HG03103 (cell line): ENCODE results near the gene NLRP3.
"Not testable (repeated sequence)": the region's sequence is repeated elsewhere in the genome, so short reads cannot be mapped to it uniquely, and the experiment has no call there.

Experiments used
- ATAC-seq: cut with Tn5 transposase; IDR thresholded peaks from one replicate; pipeline ENCODE4 v1.9.1; 2021; ENCODE audit warnings: low read depth; ENCODE audit not compliant: unreplicated experiment

Gene NLRP3

GRCh38 chr1:247415423-247416361, at the start of gene NLRP3:
Gene NLRP3, plus strand, starts transcription at chr1:247416173. Its CDS starts 2,628 bp downstream, at chr1:247418801.
- no peak for ATAC-seq

DNA sequence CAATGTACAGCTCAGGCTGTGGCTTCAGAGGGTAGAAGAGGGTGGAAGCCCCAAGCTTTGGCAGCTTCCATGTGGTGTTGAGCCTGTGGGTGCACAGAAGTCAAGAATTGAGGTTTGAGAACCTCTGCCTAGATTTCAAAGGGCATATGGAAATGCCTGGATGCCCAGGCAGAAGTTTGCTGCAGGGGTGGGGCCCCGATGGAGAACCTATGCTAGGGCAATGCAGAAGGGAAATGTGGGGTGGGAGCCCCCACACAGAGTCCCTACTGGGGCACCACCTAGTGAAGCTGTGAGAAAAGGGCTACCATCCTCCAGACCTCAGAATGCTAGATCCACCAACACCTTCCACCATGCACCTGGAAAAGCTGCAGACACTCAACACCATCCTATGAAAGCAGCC, 49.6 kb upstream of the NLRP3 start:
- not testable (repeated sequence) for ATAC-seq

DNA sequence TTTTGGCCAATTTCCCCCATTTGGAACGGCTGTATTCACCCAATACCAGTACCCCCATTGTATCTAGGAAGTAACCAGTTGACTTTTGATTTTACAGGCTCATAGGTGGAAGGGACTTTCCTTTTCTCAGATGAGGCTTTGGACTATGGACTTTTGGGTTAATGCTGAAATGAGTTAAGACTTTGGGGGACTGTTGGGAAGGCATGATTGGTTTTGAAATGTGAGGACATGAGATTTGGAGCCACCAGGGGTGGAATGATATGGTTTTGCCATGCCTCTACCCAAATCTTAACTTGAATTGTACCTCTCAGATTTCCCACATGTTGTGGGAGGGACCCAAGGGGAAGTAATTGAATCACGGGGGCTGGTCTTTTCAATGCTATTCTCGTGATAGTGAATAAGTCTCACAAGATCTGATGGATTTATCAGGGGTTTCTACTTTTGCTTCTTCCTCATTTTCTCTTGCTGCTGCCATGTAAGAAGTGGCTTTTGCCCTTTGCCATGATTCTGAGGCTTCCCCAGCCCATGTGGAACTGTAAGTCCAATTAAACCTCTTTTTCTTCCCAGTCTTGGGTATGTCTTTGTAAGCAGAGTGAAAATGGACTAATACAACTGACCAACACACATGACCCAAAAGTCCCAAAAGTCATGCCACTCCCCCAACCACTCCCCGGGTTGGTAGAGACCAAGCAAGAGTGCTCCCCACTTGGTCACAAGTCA, 48.9 kb upstream of the NLRP3 start:
- no peak for ATAC-seq

GRCh38 chr1:247367786-247368422, 48.1 kb upstream of the NLRP3 start:
- ATAC-seq, result no peak

GRCh38 chr1:247368490-247369145, 47.4 kb upstream of the NLRP3 start:
- no peak for ATAC-seq

- no peak for ATAC-seq
Measured at GRCh38 chr1:247370786-247371732, 44.9 kb upstream of the NLRP3 start.

DNA sequence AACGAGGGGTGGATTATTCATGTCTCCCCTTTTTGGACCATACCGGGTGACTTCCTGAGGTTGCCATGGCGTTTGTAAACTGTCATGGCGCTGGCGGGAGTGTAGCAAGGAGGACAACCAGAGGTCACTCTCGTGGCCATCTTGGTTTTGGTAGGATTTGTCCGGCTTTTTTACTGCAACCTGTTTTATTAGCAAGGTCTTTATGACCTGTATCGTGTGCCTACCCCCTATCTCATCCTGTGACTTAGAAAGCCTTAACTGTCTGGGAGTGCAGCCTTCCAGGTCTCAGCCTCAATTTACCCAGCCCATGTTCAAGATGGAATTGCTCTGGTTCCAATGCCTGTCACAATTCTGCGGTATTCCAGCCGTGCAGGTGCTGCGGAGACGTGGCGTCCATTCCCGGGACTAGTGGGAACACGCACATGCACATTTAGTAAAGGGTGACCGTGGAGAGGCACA, 44.1 kb upstream of the NLRP3 start:
- no peak for ATAC-seq

- ATAC-seq, result peak; percentile 79
Measured at GRCh38 chr1:247373721-247374141, 42.2 kb upstream of the NLRP3 start.

- ATAC-seq, result not testable (repeated sequence)
Measured at GRCh38 chr1:247374651-247375334, 41.2 kb upstream of the NLRP3 start.

- ATAC-seq, result no peak
Measured at GRCh38 chr1:247375747-247376146, 40.2 kb upstream of the NLRP3 start.

- ATAC-seq, result no peak
Measured at GRCh38 chr1:247376659-247377058, 39.3 kb upstream of the NLRP3 start.

- not testable (repeated sequence) for ATAC-seq
Measured at GRCh38 chr1:247377656-247378055, 38.3 kb upstream of the NLRP3 start.

DNA sequence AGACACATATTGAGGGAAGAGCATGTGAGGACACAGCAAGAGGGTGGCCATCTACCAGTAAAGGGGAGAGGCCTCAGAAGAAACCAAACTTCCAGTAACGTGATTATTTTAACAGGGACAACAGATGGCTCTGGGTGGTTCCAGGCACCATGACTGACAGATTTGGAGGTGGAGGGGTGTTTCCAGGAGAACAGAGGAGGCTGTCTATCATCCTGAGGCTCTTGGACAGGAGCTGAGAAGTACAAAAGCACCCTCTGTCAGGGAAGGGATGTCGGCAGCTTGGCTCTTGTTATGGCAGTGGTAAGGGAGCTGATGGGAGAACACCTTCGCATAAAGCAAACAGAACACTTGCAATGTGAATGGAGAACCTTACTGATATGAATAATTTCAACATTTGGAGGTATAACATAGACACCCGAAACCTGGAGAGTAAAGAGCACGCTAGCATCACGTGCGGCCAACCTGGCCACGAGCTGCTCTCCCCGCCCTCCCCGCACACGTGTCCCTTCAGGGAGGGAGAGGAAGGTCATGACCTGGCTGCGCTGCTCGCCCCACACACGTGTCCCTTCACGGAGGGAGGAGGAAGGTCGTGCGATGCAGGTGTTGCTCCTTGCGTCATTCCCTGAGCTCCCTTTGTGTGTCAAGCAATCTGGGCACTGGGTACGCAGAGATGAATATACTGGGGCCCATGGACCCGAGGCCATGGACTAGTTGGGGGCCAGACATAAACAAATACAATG, 37.5 kb upstream of the NLRP3 start:
- ATAC-seq, result no peak

DNA sequence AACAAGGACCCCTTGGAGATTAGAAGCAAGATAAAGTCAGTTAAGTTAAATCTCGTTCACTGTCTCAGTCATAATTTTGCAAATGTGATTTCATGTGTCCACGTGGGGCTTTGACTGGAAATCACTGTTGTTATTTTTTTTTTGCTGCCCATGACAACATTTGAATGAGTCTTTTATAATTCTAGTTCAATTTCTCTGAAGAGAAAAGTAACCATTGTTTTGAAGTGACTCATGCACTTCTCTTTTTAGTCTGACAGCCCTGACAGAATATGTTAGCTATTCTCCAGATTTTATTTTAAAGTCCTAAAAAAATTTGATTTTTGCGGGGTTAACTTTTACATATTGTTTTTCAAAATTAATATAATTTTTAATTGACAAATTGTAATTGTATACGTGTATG, 30.7 kb upstream of the NLRP3 start:
- no peak for ATAC-seq

DNA sequence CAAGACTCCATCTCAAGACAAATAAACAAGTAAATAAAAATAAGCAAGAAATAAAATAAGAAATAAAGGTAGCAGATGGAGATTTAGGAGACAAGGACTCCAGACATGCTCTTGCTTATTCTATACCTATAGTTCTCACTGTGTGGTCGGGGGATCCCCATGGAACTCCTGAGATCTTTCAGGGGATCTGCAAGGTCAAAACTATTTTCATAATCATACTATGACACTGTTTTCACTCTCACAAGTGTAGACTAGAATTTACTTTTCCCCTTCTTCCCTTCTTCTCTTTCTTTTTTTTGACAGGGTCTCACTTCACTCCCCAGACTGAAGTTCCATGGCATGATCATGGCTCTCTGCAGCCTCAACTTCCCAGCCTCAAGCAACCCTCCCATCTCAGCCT, 29.8 kb upstream of the NLRP3 start:
- no peak for ATAC-seq

- no peak for ATAC-seq
Measured at GRCh38 chr1:247386687-247387086, 29.3 kb upstream of the NLRP3 start.

- ATAC-seq, result no peak
Measured at GRCh38 chr1:247387096-247387495, 28.9 kb upstream of the NLRP3 start.

GRCh38 chr1:247387565-247387964, 28.4 kb upstream of the NLRP3 start:
- no peak for ATAC-seq
